Measurements from ENCODE around the gene TUBB. TPM values are rescaled to one million over a fixed set of nuclear protein-coding genes. Genes with fewer than 3 reads are reported as not detected.
A peak's percentile ranks its signal among the peaks of the same experiment; 100 is the strongest.

The TUBB gene
- total RNA-seq, 1 donor from 2014 or later, result 725 TPM

GRCh38 chr6:30686009-30686907 lies 33.9 kb upstream of the TUBB start, which contains the start of gene PPP1R18:
Gene PPP1R18, minus strand, starts transcription at chr6:30686645. Its CDS starts 627 bp downstream, at chr6:30686018.
- peak within 1 kb of the TSS; percentile 97 for H3K27ac Mint-ChIP-seq (ENCODE audit: unreplicated experiment)

GRCh38 chr6:30686908-30687658 lies 33.1 kb upstream of the TUBB start:
- peak overlapping the region; percentile 97 for H3K27ac Mint-ChIP-seq (ENCODE audit: unreplicated experiment)
- no peaks in the 10 kb centered on the region for H3K9me3 Mint-ChIP-seq (ENCODE audit: unreplicated experiment)
- H3K4me1 Mint-ChIP-seq (ENCODE audit: unreplicated experiment), result peaks cover 66% of the 10 kb centered on the region
- H3K36me3 Mint-ChIP-seq (ENCODE audit: unreplicated experiment), result peaks cover 24% of the 10 kb centered on the region
- no peaks in the 10 kb centered on the region for H3K27me3 Mint-ChIP-seq (ENCODE audit: unreplicated experiment)
- H3K4me3 Mint-ChIP-seq (ENCODE audit: unreplicated experiment), result peak overlapping the region; percentile 89
- TF ChIP-seq, protein P1, sequence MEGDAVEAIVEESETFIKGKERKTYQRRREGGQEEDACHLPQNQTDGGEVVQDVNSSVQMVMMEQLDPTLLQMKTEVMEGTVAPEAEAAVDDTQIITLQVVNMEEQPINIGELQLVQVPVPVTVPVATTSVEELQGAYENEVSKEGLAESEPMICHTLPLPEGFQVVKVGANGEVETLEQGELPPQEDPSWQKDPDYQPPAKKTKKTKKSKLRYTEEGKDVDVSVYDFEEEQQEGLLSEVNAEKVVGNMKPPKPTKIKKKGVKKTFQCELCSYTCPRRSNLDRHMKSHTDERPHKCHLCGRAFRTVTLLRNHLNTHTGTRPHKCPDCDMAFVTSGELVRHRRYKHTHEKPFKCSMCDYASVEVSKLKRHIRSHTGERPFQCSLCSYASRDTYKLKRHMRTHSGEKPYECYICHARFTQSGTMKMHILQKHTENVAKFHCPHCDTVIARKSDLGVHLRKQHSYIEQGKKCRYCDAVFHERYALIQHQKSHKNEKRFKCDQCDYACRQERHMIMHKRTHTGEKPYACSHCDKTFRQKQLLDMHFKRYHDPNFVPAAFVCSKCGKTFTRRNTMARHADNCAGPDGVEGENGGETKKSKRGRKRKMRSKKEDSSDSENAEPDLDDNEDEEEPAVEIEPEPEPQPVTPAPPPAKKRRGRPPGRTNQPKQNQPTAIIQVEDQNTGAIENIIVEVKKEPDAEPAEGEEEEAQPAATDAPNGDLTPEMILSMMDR (IDR thresholded peaks at IDR 0.05), result no peak
- DNase-seq (ENCODE audit: extremely low spot score, unreplicated experiment), result peak; percentile 98

More at GRCh38 chr6:30686009-30686907, 33.9 kb upstream of the TUBB start, which contains the start of gene PPP1R18:
- no peak for DNase-seq (ENCODE audit: extremely low spot score, unreplicated experiment)
- Mint-ChIP-seq H3K27me3 (ENCODE audit: unreplicated experiment) (no peaks in the 10 kb centered on the region), H3K9me3 (ENCODE audit: unreplicated experiment) (no peaks in the 10 kb centered on the region), H3K4me3 (ENCODE audit: unreplicated experiment) (peak within 1 kb of the TSS; percentile 89), H3K36me3 (ENCODE audit: unreplicated experiment) (peaks cover 24% of the 10 kb centered on the region), H3K4me1 (ENCODE audit: unreplicated experiment) (peaks cover 68% of the 10 kb centered on the region)
- TF ChIP-seq, protein P1 (IDR thresholded peaks at IDR 0.05), result no peak

DNA sequence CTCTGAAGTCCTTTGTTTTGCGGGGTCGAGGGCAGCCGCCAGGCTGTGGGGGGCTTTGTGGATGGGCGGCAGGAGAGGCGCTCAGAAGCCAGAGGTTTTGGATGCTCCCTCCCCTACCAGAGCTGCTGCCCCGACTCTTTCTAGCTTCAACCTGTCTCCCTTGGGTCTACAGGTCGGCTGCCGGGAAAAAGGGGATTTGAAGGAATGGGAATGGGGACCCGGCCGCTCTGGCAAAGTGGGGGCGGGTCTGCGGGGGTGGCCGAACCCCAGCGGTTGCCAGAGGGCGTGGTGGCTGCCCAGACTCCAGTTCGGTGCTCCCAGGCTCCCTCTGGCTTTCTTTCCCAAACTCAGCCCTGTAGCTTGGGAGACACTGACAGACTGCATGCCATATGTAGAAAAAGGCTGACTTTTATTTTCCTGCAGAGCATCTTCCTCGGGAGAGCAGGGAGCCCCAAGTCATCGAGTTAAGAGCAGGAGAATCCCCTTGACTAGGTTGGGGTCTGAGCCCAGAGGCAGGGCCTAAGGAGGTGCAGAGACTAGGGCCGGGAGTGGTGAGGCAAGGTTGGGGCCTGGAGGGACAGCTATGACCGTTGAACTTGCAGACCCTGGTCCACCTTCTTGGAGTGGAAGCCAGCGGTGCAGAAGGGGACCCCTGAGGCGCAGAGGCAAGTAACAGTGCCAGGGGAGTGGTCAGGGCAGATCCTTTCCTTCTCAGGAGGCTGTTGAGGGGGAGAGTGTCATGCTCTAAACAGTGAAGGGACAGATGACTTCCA lies 32.3 kb upstream of the TUBB start:
- Mint-ChIP-seq H3K27me3 (ENCODE audit: unreplicated experiment) (no peaks in the 10 kb centered on the region), H3K27ac (ENCODE audit: unreplicated experiment) (peak overlapping the region; percentile 97), H3K4me3 (ENCODE audit: unreplicated experiment) (peak overlapping the region; percentile 89), H3K4me1 (ENCODE audit: unreplicated experiment) (peaks cover 61% of the 10 kb centered on the region), H3K36me3 (ENCODE audit: unreplicated experiment) (peaks cover 22% of the 10 kb centered on the region), H3K9me3 (ENCODE audit: unreplicated experiment) (no peaks in the 10 kb centered on the region)
- TF ChIP-seq, protein P1 (IDR thresholded peaks at IDR 0.05), result peak; percentile 47
- no peak for DNase-seq (ENCODE audit: extremely low spot score, unreplicated experiment)

- no peaks in the 10 kb centered on the region for H3K27me3 Mint-ChIP-seq (ENCODE audit: unreplicated experiment)
- H3K9me3 Mint-ChIP-seq (ENCODE audit: unreplicated experiment), result no peaks in the 10 kb centered on the region
- H3K36me3 Mint-ChIP-seq (ENCODE audit: unreplicated experiment), result peaks cover 17% of the 10 kb centered on the region
- peaks cover 54% of the 10 kb centered on the region for H3K4me1 Mint-ChIP-seq (ENCODE audit: unreplicated experiment)
- H3K4me3 Mint-ChIP-seq (ENCODE audit: unreplicated experiment), result peak overlapping the region; percentile 89
- H3K27ac Mint-ChIP-seq (ENCODE audit: unreplicated experiment), result peak overlapping the region; percentile 97
- TF ChIP-seq, protein P1 (IDR thresholded peaks at IDR 0.05), result no peak
- no peak for DNase-seq (ENCODE audit: extremely low spot score, unreplicated experiment)
Measured at GRCh38 chr6:30688569-30688968, 31.6 kb upstream of the TUBB start.
